SIG-M5 treated with dmso at 0.1 percent for 504 hours (cell line): ENCODE measurements around the gene TUBGCP2.

ENCODE experiments used
- DNase-seq: peaks from one replicate; lab custom pipeline; 2025; ENCODE audit not compliant: unreplicated experiment; lab: John Stamatoyannopoulos, UW

Gene TUBGCP2

GRCh38 chr10:133280391-133281059, 28.1 kb downstream of the TUBGCP2 start:
- DNase-seq = no peak

GRCh38 chr10:133279326-133280226, 29.1 kb downstream of the TUBGCP2 start:
- DNase-seq = no peak

GRCh38 chr10:133278577-133279265, 30.0 kb downstream of the TUBGCP2 start:
- DNase-seq = peak; percentile 72

- no peak for DNase-seq
These were observed 30.6 kb downstream of the TUBGCP2 start for GRCh38 chr10:133277993-133278576.

GRCh38 chr10:133277277-133277992, 31.2 kb downstream of the TUBGCP2 start:
- no peak for DNase-seq

GRCh38 chr10:133276435-133277201, 32.1 kb downstream of the TUBGCP2 start, which contains the start of gene ADAM8:
TSS of gene ADAM8 (minus strand) at chr10:133276868. CDS start at chr10:133276817, 51 bp downstream.
- no peak for DNase-seq

- no peak for DNase-seq
These were observed 32.6 kb downstream of the TUBGCP2 start for GRCh38 chr10:133276100-133276434.

GRCh38 chr10:133275684-133276092, 33.0 kb downstream of the TUBGCP2 start:
- no peak for DNase-seq

- peak; percentile 19 for DNase-seq
These were observed 33.7 kb downstream of the TUBGCP2 start for GRCh38 chr10:133274751-133275683.

- DNase-seq = no peak
These were observed 35.0 kb downstream of the TUBGCP2 start for GRCh38 chr10:133273534-133274143.

- DNase-seq = no peak
These were observed 35.7 kb downstream of the TUBGCP2 start for GRCh38 chr10:133272964-133273420.

- DNase-seq = no peak
These were observed 36.2 kb downstream of the TUBGCP2 start for GRCh38 chr10:133272301-133272963.

- no peak for DNase-seq
These were observed 37.0 kb downstream of the TUBGCP2 start for GRCh38 chr10:133271521-133272300.

GRCh38 chr10:133270773-133271297, 37.8 kb downstream of the TUBGCP2 start:
- DNase-seq = no peak

GRCh38 chr10:133270204-133270603, 38.5 kb downstream of the TUBGCP2 start:
- DNase-seq = no peak

- no peak for DNase-seq
These were observed 39.3 kb downstream of the TUBGCP2 start for GRCh38 chr10:133269367-133269766.

- DNase-seq = no peak
These were observed 40.1 kb downstream of the TUBGCP2 start for GRCh38 chr10:133268532-133268931.
